GM23248 (cell line): Measurements from ENCODE around the gene TTC21A.

Experiments
- EZH2 ChIP-seq: fragments of 200-600 bp; sonication (generic); IDR thresholded peaks from 2 replicates; pipeline ENCODE4 v1.6.1; 2018; ENCODE audit warnings: antibody characterized with exemption, mild to moderate bottlenecking; ENCODE audit not compliant: insufficient read depth, poor library complexity, severe bottlenecking
- EZH2phosphoT487 ChIP-seq: fragments of 200-600 bp; sonication (generic); IDR thresholded peaks from 2 replicates; pipeline ENCODE4 v1.6.1; 2018; ENCODE audit warnings: antibody characterized with exemption, moderate library complexity, mild to moderate bottlenecking, low read depth; ENCODE audit not compliant: insufficient read depth

- no peak for TF ChIP-seq EZH2
- no peak for TF ChIP-seq EZH2phosphoT487
These were observed 26.8 kb downstream of the TTC21A start for GRCh38 chr3:39134305-39134704.
